ENCODE results near the gene FBLN5. TPM values are rescaled to one million over a fixed set of nuclear protein-coding genes. Genes with fewer than 3 reads are reported as not detected.

Gene FBLN5
- total RNA-seq, 1 experiment from 2014 or later = 0.23 TPM

- no TSS peak for BruUV-seq (replicated peaks)
- intact Hi-C loops (cut with micrococcal nuclease; ENCODE audit: unreplicated experiment) = no loop called here
- no peak for ATAC-seq
- Histone ChIP-seq H3K27me3 (ENCODE audit: control insufficient read depth, insufficient read depth, low read length) (no peaks in the 10 kb centered on the region), H3K9me3 (ENCODE audit: control insufficient read depth, insufficient read depth, low read depth, low read length) (no peaks in the 10 kb centered on the region), H3K27ac (ENCODE audit: low read length) (no peak overlapping the region), H3K36me3 (ENCODE audit: control insufficient read depth, insufficient read depth, low read length) (no peaks in the 10 kb centered on the region), H3K4me3 (ENCODE audit: low read depth in 2 of 2, low read length in 2 of 2) (no peak overlapping the region), H3K4me1 (ENCODE audit: control insufficient read depth, insufficient read depth, low read length) (no peaks in the 10 kb centered on the region)
- ChIA-PET POLR2A (interaction anchor here (0.6 kb wide), 1 partner anchor 497 kb away, joined by 3 read pairs; no protein-coding TSS in a partner anchor), CTCF (no interaction called here)
- no peak for TF ChIP-seq SIN3A (IDR thresholded peaks at IDR 0.05; ENCODE audit: borderline replicate concordance, insufficient read depth, low read depth, low read length)
- TF ChIP-seq POLR2AphosphoS5 (IDR thresholded peaks at IDR 0.05; ENCODE audit: low read depth, low read length) = no peak
- peak; percentile 48; the same call in 1 of the 2 replicates for TF ChIP-seq TCF7L2 (IDR thresholded peaks at IDR 0.05; ENCODE audit: low read depth, low read length)
- no peak for TF ChIP-seq CTCF (IDR thresholded peaks at IDR 0.05)
- TF ChIP-seq REST (IDR thresholded peaks at IDR 0.05; ENCODE audit: insufficient read depth in 1 of 2, low read depth in 2 of 2, low read length in 1 of 2) = no peak
- in situ Hi-C loops (cut with HindIII; ENCODE audit: low pct_unique_long_range_greater_than_20kb, low sequenced_read_pairs) = no loop called here
- no peak for DNase-seq (ENCODE audit: low read depth, low spot score)
These were observed 14.1 kb upstream of the FBLN5 start for GRCh38 chr14:91961297-91962220.

GRCh38 chr14:91957876-91958313 is 10.4 kb upstream of the FBLN5 start:
- ATAC-seq (peak; percentile 34; the same call in 1 of the 2 replicates), DNase-seq (ENCODE audit: low read depth, low spot score) (no peak)
- Histone ChIP-seq H3K27me3 (ENCODE audit: control insufficient read depth, insufficient read depth, low read length) (no peaks in the 10 kb centered on the region), H3K36me3 (ENCODE audit: control insufficient read depth, insufficient read depth, low read length) (no peaks in the 10 kb centered on the region), H3K4me3 (ENCODE audit: low read depth in 2 of 2, low read length in 2 of 2) (no peak overlapping the region), H3K27ac (ENCODE audit: low read length) (no peak overlapping the region), H3K4me1 (ENCODE audit: control insufficient read depth, insufficient read depth, low read length) (no peaks in the 10 kb centered on the region), H3K9me3 (ENCODE audit: control insufficient read depth, insufficient read depth, low read depth, low read length) (no peaks in the 10 kb centered on the region)
- ChIA-PET POLR2A (interaction anchor here (0.6 kb wide), 1 partner anchor 44 kb away, joined by 4 read pairs; no protein-coding TSS in a partner anchor), CTCF (no interaction called here)
- in situ Hi-C loops (cut with HindIII; ENCODE audit: low pct_unique_long_range_greater_than_20kb, low sequenced_read_pairs) = no loop called here
- no peak for TF ChIP-seq CTCF (IDR thresholded peaks at IDR 0.05)
- no peak for TF ChIP-seq POLR2AphosphoS5 (IDR thresholded peaks at IDR 0.05; ENCODE audit: low read depth, low read length)
- TF ChIP-seq SIN3A (IDR thresholded peaks at IDR 0.05; ENCODE audit: borderline replicate concordance, insufficient read depth, low read depth, low read length) = no peak
- TF ChIP-seq REST (IDR thresholded peaks at IDR 0.05; ENCODE audit: insufficient read depth in 1 of 2, low read depth in 2 of 2, low read length in 1 of 2) = no peak
- no peak for TF ChIP-seq TCF7L2 (IDR thresholded peaks at IDR 0.05; ENCODE audit: low read depth, low read length)
- intact Hi-C loops (cut with micrococcal nuclease; ENCODE audit: unreplicated experiment) = no loop called here
- BruUV-seq (replicated peaks) = no TSS peak

Data from Panc1 (cell line).